ENCODE results near the gene ELF1. TPM values are rescaled to one million over a fixed set of nuclear protein-coding genes. Genes with fewer than 3 reads are reported as not detected.

The ELF1 gene
- polyA plus RNA-seq, 1 experiment = 46.8 TPM

- no peak for TF ChIP-seq CTCF (IDR thresholded peaks at IDR 0.05; ENCODE audit: low read depth, low read length)
- Histone ChIP-seq H3K27ac (ENCODE audit: low read depth, low read length) (no peak overlapping the region), H3K9me3 (ENCODE audit: control insufficient read depth, insufficient read depth, low read length) (no peaks in the 10 kb centered on the region), H3K27me3 (ENCODE audit: control insufficient read depth, insufficient read depth, low read length) (no peaks in the 10 kb centered on the region), H3K4me3 (ENCODE audit: low read depth, low read length) (no peak overlapping the region)
- no peak for DNase-seq (ENCODE audit: low read depth, low spot score)
- POLR2A ChIA-PET = interaction anchor here (0.7 kb wide), 1 partner anchor 165 kb away, joined by 3 read pairs; no protein-coding TSS in a partner anchor
- CTCF ChIA-PET = no interaction called here
These were observed 55.2 kb downstream of the ELF1 start for GRCh38 chr13:40963927-40964326.

GRCh38 chr13:40961826-40962225 lies 57.3 kb downstream of the ELF1 start:
- H3K27ac ChIP-seq (ENCODE audit: low read depth, low read length) = no peak overlapping the region
- ChIA-PET CTCF (interaction anchor here (1.9 kb wide), 1 partner anchor 13 kb away, joined by 6 read pairs; no protein-coding TSS in a partner anchor), POLR2A (interaction anchor here (0.7 kb wide), 1 partner anchor 10 kb away, joined by 4 read pairs; no protein-coding TSS in a partner anchor)
- no peak overlapping the region for H3K4me3 ChIP-seq (ENCODE audit: low read depth, low read length)
- no peaks in the 10 kb centered on the region for H3K9me3 ChIP-seq (ENCODE audit: control insufficient read depth, insufficient read depth, low read length)
- H3K27me3 ChIP-seq (ENCODE audit: control insufficient read depth, insufficient read depth, low read length) = no peaks in the 10 kb centered on the region
- no peak for TF ChIP-seq CTCF (IDR thresholded peaks at IDR 0.05; ENCODE audit: low read depth, low read length)
- no peak for DNase-seq (ENCODE audit: low read depth, low spot score)

- Histone ChIP-seq H3K27ac (ENCODE audit: low read depth, low read length) (no peak overlapping the region), H3K4me3 (ENCODE audit: low read depth, low read length) (no peak overlapping the region), H3K9me3 (ENCODE audit: control insufficient read depth, insufficient read depth, low read length) (no peaks in the 10 kb centered on the region), H3K27me3 (ENCODE audit: control insufficient read depth, insufficient read depth, low read length) (no peaks in the 10 kb centered on the region)
- TF ChIP-seq CTCF (IDR thresholded peaks at IDR 0.05; ENCODE audit: low read depth, low read length) = no peak
- CTCF ChIA-PET = interaction anchor here (1.9 kb wide), 1 partner anchor 13 kb away, joined by 6 read pairs; no protein-coding TSS in a partner anchor
- DNase-seq (ENCODE audit: low read depth, low spot score) = no peak
- POLR2A ChIA-PET = no interaction called here
These were observed 57.9 kb downstream of the ELF1 start for GRCh38 chr13:40961214-40961613.

GRCh38 chr13:40960716-40961115 lies 58.4 kb downstream of the ELF1 start:
- no peak overlapping the region for H3K4me3 ChIP-seq (ENCODE audit: low read depth, low read length)
- H3K9me3 ChIP-seq (ENCODE audit: control insufficient read depth, insufficient read depth, low read length) = no peaks in the 10 kb centered on the region
- ChIA-PET CTCF (interaction anchor here (1.9 kb wide), 1 partner anchor 14 kb away, joined by 6 read pairs; no protein-coding TSS in a partner anchor), POLR2A (no interaction called here)
- H3K27me3 ChIP-seq (ENCODE audit: control insufficient read depth, insufficient read depth, low read length) = no peaks in the 10 kb centered on the region
- no peak for TF ChIP-seq CTCF (IDR thresholded peaks at IDR 0.05; ENCODE audit: low read depth, low read length)
- no peak for DNase-seq (ENCODE audit: low read depth, low spot score)
- H3K27ac ChIP-seq (ENCODE audit: low read depth, low read length) = no peak overlapping the region

- ChIA-PET POLR2A (interaction anchor here (0.8 kb wide), 1 partner anchor 14 kb away, joined by 3 read pairs; no protein-coding TSS in a partner anchor), CTCF (no interaction called here)
- no peak overlapping the region for H3K27ac ChIP-seq (ENCODE audit: low read depth, low read length)
- no peak overlapping the region for H3K4me3 ChIP-seq (ENCODE audit: low read depth, low read length)
- no peaks in the 10 kb centered on the region for H3K27me3 ChIP-seq (ENCODE audit: control insufficient read depth, insufficient read depth, low read length)
- no peak for DNase-seq (ENCODE audit: low read depth, low spot score)
- no peak for TF ChIP-seq CTCF (IDR thresholded peaks at IDR 0.05; ENCODE audit: low read depth, low read length)
- no peaks in the 10 kb centered on the region for H3K9me3 ChIP-seq (ENCODE audit: control insufficient read depth, insufficient read depth, low read length)
These were observed 60.5 kb downstream of the ELF1 start for GRCh38 chr13:40958655-40959054.
